Liver (tissue), 3 donors: ENCODE measurements around the gene TRIM72.

Experiments
- CTCF ChIP-seq: fragments of 150-350 bp; IDR thresholded peaks from 2 replicates; pipeline ENCODE4 v1.5.1; 2017; ENCODE audit warnings: improper control_type of control experiment, low read depth, low read length; ENCODE audit not compliant: missing input control
- FOXA1 ChIP-seq: IDR thresholded peaks from 2 replicates; pipeline ENCODE4 v1.6.1; 2016; ENCODE audit warnings: antibody characterized with exemption
- GABPA ChIP-seq, 2 donors: IDR thresholded peaks in 1 of 2; conservative IDR thresholded peaks in 1 of 2; 2 replicates each; pipeline ENCODE4 v1.6.1; 2016; ENCODE audit warnings: antibody characterized with exemption in 2 of 2, mild to moderate bottlenecking in 1 of 2, moderate library complexity in 1 of 2
- JUND ChIP-seq, 2 donors: IDR thresholded peaks; 2 replicates each; pipeline ENCODE4 v1.6.1; 2016; ENCODE audit warnings: antibody characterized with exemption in 2 of 2
- MAX ChIP-seq: IDR thresholded peaks from 2 replicates; pipeline ENCODE4 v1.6.1; 2016; ENCODE audit warnings: antibody characterized with exemption
- NR2F2 ChIP-seq: IDR thresholded peaks from 2 replicates; pipeline ENCODE4 v1.6.1; 2016; ENCODE audit warnings: antibody characterized with exemption
- RAD21 ChIP-seq, 2 donors: IDR thresholded peaks; 2 replicates each; pipeline ENCODE4 v1.6.1; 2016; ENCODE audit warnings: antibody characterized with exemption in 2 of 2, mild to moderate bottlenecking in 2 of 2
- REST ChIP-seq: IDR thresholded peaks from 2 replicates; pipeline ENCODE4 v1.6.1; 2016; ENCODE audit warnings: antibody characterized with exemption, mild to moderate bottlenecking
- SP1 ChIP-seq: IDR thresholded peaks from 2 replicates; pipeline ENCODE4 v1.6.1; 2018; ENCODE audit warnings: antibody characterized with exemption, mild to moderate bottlenecking
- TAF1 ChIP-seq: conservative IDR thresholded peaks from 2 replicates; pipeline ENCODE4 v1.6.1; 2016; ENCODE audit warnings: antibody characterized with exemption, mild to moderate bottlenecking
- YY1 ChIP-seq: IDR thresholded peaks from 2 replicates; pipeline ENCODE4 v1.6.1; 2016; ENCODE audit warnings: antibody characterized with exemption, mild to moderate bottlenecking
- donor health status: healthy.
- donor health status: healthy.

GRCh38 chr16:31185339-31185738 lies 28.6 kb upstream of the TRIM72 start:
- no peak for TF ChIP-seq GABPA (IDR thresholded peaks at IDR 0.05 in 1 of 2, conservative IDR thresholded peaks at IDR 0.05 in 1 of 2)
- no peak for TF ChIP-seq NR2F2
- TF ChIP-seq CTCF: no peak
- TF ChIP-seq FOXA1: no peak
- TF ChIP-seq YY1: no peak
- TF ChIP-seq JUND (IDR thresholded peaks at IDR 0.05): no peak
- no peak for TF ChIP-seq SP1
- TF ChIP-seq MAX: no peak
- TF ChIP-seq RAD21 (IDR thresholded peaks at IDR 0.05): no peak
- no peak for TF ChIP-seq REST
- TF ChIP-seq TAF1: no peak
